ENCODE data around the gene C4B.

C4B gene

DNA sequence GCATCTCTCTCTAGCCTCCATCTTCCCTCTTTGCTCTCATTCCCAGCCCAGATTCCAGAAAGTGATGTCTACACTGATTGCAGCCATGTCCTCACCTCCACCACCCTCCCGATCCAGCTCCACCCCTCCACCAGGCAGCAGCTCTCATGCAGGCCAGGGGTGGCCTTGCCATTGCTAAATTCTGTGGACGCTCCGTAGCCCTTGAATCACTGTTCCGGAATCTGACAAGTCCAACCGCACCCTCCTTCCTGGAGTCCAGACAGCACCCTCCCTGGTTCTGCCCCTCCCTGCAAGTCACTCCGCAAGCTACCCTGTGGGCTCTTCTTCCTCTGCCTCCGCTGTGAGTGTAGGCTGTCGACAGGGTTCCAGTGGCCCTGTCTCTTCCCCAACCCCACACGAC lies 68.3 kb downstream of the C4B start:
- DNase-seq (ENCODE audit: low read depth), result no peak

DNA sequence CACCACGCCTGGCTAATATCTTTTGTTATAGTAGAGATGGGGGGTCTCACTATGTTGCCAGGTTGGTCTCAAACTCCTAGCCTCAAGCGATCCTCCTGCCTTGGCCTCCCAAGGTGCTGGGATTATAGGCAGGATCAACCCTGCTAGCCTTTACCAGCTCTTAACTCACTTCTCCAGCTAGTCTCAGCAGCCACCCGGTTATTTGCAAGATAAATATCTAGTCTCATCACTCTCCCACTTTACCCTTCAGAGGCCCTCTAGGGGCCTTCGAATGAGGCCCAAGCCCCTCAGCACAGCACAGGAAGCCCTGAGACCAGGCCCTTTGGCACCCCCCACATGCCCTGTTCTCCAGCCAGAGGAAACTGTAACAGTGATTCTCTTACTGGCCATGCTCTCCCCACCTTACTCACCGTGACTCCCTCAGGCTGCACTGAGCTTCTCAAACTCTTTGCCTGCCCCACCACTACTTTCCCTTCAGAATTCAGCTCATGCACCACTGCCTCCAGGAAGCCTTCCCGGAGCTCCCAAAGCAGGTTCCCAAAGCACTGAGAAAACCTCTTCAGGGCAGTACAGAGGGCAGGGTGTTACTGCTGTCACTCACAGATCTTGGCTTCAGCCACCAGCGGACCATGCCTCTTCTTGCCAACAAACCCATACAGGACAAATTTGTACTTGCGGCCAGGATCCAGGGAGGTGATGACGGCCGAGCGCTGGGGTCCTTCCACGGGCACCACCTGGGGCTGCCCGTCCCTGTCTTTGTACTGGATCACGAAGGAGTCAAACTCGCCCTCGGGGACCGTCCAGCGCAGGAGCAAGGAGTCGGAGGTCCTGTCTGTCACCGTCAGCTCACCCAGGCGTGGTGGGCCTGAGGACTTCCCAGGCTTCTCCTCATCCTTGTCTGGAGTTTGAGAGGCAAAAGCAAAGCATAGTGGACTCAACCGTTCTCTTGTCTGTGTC lies 69.5 kb downstream of the C4B start:
- no peak for DNase-seq (ENCODE audit: low read depth)

DNA sequence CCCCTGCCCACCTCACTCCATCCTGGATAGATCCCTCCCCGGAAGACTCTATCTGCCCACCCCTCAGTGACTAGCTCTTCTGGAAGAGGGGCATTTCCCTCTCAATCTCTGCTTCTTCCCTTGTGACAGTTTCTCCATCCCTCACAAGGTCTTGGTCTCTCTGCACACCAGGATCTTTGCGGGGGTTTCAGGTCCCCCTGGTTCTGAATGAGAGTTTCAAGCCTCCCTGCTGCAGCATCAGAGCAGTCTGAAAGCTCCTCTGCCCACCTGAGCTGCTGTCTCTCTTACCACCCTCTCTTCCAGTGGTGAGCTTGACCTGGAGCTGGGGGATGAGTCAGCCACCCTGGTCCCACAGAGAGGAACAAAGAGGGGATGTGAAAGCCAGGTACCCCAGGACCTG lies 70.2 kb downstream of the C4B start:
- no peak for DNase-seq (ENCODE audit: low read depth)
